Spleen (tissue), 7 donors: ENCODE results near the gene KDM4B.

ENCODE experiments used
- POLR2A ChIP-seq, 3 donors: fragments of 450-650 bp; IDR thresholded peaks; one replicate each; pipeline ENCODE4 v1.5.1; 2017; ENCODE audit warnings: antibody characterized with exemption in 3 of 3, mild to moderate bottlenecking in 1 of 3
- POLR2AphosphoS5 ChIP-seq, 3 donors: sonication (generic); formaldehyde crosslinking; IDR thresholded peaks; one replicate each; pipeline ENCODE4 v1.5.1; 2017; ENCODE audit warnings: antibody characterized with exemption in 3 of 3
- TF ChIP-seq, protein P1 (sequence below), 11 experiments: fragments of 200-600 bp in 7 of 11; fragments of 450-650 bp in 4 of 11; sonication (generic) in 4 of 11; IDR thresholded peaks in 8 of 11; conservative IDR thresholded peaks in 3 of 11; 1 replicate in 7 of 11; 2 replicates in 4 of 11; pipeline versions ENCODE4 v1.4.0 to v1.8.0; 2016 to 2021; ENCODE audit warnings: antibody characterized with exemption in 11 of 11, inconsistent platforms in 4 of 11, mild to moderate bottlenecking in 1 of 11
- donor health status: DM: no; HTN: no; CAD: no; lungs with moderate emphysema.
- donor health status: DM: no; HTN: no; CAD: no.
- donor health status: DM: no; HTN: no; CAD: no.

- TF ChIP-seq POLR2A (IDR thresholded peaks at IDR 0.05), result no peak
- TF ChIP-seq, protein P1, sequence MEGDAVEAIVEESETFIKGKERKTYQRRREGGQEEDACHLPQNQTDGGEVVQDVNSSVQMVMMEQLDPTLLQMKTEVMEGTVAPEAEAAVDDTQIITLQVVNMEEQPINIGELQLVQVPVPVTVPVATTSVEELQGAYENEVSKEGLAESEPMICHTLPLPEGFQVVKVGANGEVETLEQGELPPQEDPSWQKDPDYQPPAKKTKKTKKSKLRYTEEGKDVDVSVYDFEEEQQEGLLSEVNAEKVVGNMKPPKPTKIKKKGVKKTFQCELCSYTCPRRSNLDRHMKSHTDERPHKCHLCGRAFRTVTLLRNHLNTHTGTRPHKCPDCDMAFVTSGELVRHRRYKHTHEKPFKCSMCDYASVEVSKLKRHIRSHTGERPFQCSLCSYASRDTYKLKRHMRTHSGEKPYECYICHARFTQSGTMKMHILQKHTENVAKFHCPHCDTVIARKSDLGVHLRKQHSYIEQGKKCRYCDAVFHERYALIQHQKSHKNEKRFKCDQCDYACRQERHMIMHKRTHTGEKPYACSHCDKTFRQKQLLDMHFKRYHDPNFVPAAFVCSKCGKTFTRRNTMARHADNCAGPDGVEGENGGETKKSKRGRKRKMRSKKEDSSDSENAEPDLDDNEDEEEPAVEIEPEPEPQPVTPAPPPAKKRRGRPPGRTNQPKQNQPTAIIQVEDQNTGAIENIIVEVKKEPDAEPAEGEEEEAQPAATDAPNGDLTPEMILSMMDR (IDR thresholded peaks at IDR 0.05 in 8 of 11, conservative IDR thresholded peaks at IDR 0.05 in 3 of 11), result peak in 1 of 11 experiments; percentile 8
- peak in 1 of 3 donors; percentile 33 for TF ChIP-seq POLR2AphosphoS5 (IDR thresholded peaks at IDR 0.05)
These were observed 182.2 kb downstream of the KDM4B start for GRCh38 chr19:5150902-5151741.
